HCT116 (cell line): ENCODE measurements around the gene SLC5A1.

ENCODE experiments used
- EZH2 ChIP-seq: fragments of 200-600 bp; sonication (generic); IDR thresholded peaks from 2 replicates; pipeline ENCODE4 v1.6.1; 2017; ENCODE audit warnings: antibody characterized with exemption, mixed run types
- POLR2AphosphoS5 ChIP-seq: IDR thresholded peaks from 2 replicates; pipeline ENCODE4 v1.6.1; 2011; ENCODE audit warnings: mild to moderate bottlenecking, low read depth, low read length, moderate library complexity
- TF ChIP-seq, protein P1 (sequence below): IDR thresholded peaks from 2 replicates; pipeline ENCODE4 v1.6.1; 2012
- TF ChIP-seq, protein P2 (sequence below), 3 experiments: fragments of 200-600 bp in 1 of 3; sonication (generic) in 1 of 3; IDR thresholded peaks in 2 of 3; conservative IDR thresholded peaks in 1 of 3; 2 replicates each; pipeline ENCODE4 v1.5.1; 2012 to 2017; ENCODE audit warnings: low read depth in 2 of 3, low read length in 2 of 3, antibody characterized with exemption in 1 of 3, borderline replicate concordance in 1 of 3, control low read depth in 1 of 3, mild to moderate bottlenecking in 1 of 3, mixed read lengths in 1 of 3, mixed run types in 1 of 3, moderate library complexity in 1 of 3; ENCODE audit not compliant: insufficient read depth in 1 of 3
- TF ChIP-seq, protein P3 (sequence below): IDR thresholded peaks from 2 replicates; pipeline ENCODE4 v1.6.1; 2012; ENCODE audit warnings: low read depth

DNA sequence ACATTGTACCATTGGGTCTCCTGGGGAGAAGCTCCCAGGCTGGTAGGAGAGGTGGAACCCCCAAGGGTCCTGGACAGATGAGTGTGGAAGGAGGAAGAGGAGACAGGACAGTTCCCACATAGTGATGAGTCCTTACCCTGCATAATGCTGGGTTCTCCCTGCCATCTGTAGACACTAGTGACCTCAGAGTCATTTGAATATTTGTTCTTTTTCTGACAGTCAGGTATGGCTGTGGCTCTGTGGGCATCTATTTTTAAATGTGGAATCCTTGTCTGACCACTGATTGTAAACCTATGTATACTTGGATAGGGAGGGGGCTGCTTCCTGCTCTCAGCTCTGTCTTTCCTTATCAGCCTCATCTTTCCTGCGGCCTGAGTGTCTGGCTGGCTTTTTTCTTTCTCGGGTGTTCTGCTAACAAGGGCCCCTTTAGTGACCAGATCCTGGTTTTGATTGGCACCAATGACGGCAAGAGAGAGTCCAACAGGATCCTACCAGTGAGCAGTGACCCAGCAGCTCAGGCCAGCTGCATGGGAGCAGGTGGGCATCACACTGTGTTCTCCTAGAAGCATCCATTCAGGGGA, 2.6 kb upstream of the SLC5A1 start:
- TF ChIP-seq, protein P1, sequence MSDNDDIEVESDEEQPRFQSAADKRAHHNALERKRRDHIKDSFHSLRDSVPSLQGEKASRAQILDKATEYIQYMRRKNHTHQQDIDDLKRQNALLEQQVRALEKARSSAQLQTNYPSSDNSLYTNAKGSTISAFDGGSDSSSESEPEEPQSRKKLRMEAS = no peak
- TF ChIP-seq, protein P2, sequence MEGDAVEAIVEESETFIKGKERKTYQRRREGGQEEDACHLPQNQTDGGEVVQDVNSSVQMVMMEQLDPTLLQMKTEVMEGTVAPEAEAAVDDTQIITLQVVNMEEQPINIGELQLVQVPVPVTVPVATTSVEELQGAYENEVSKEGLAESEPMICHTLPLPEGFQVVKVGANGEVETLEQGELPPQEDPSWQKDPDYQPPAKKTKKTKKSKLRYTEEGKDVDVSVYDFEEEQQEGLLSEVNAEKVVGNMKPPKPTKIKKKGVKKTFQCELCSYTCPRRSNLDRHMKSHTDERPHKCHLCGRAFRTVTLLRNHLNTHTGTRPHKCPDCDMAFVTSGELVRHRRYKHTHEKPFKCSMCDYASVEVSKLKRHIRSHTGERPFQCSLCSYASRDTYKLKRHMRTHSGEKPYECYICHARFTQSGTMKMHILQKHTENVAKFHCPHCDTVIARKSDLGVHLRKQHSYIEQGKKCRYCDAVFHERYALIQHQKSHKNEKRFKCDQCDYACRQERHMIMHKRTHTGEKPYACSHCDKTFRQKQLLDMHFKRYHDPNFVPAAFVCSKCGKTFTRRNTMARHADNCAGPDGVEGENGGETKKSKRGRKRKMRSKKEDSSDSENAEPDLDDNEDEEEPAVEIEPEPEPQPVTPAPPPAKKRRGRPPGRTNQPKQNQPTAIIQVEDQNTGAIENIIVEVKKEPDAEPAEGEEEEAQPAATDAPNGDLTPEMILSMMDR (IDR thresholded peaks at IDR 0.05 in 2 of 3, conservative IDR thresholded peaks at IDR 0.05 in 1 of 3; ENCODE audit: borderline replicate concordance in 1 of 3, insufficient read depth in 1 of 3, low read depth in 2 of 3, low read length in 2 of 3) = no peak
- TF ChIP-seq POLR2AphosphoS5 (no peak), EZH2 (no peak)
- TF ChIP-seq, protein P3, sequence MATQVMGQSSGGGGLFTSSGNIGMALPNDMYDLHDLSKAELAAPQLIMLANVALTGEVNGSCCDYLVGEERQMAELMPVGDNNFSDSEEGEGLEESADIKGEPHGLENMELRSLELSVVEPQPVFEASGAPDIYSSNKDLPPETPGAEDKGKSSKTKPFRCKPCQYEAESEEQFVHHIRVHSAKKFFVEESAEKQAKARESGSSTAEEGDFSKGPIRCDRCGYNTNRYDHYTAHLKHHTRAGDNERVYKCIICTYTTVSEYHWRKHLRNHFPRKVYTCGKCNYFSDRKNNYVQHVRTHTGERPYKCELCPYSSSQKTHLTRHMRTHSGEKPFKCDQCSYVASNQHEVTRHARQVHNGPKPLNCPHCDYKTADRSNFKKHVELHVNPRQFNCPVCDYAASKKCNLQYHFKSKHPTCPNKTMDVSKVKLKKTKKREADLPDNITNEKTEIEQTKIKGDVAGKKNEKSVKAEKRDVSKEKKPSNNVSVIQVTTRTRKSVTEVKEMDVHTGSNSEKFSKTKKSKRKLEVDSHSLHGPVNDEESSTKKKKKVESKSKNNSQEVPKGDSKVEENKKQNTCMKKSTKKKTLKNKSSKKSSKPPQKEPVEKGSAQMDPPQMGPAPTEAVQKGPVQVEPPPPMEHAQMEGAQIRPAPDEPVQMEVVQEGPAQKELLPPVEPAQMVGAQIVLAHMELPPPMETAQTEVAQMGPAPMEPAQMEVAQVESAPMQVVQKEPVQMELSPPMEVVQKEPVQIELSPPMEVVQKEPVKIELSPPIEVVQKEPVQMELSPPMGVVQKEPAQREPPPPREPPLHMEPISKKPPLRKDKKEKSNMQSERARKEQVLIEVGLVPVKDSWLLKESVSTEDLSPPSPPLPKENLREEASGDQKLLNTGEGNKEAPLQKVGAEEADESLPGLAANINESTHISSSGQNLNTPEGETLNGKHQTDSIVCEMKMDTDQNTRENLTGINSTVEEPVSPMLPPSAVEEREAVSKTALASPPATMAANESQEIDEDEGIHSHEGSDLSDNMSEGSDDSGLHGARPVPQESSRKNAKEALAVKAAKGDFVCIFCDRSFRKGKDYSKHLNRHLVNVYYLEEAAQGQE = no peak
